HG03175 (cell line): ENCODE measurements around the gene MACROD2.
"Not testable (repeated sequence)": the region's sequence is repeated elsewhere in the genome, so short reads cannot be mapped to it uniquely, and the experiment has no call there.

Experiments used
- ATAC-seq: cut with Tn5 transposase; IDR thresholded peaks from one replicate; pipeline ENCODE4 v1.9.1; 2021; ENCODE audit warnings: mild to moderate bottlenecking, moderate library complexity; ENCODE audit not compliant: unreplicated experiment

MACROD2 gene

GRCh38 chr20:15012566-15012965, 1017.2 kb downstream of the MACROD2 start:
- no peak for ATAC-seq

DNA sequence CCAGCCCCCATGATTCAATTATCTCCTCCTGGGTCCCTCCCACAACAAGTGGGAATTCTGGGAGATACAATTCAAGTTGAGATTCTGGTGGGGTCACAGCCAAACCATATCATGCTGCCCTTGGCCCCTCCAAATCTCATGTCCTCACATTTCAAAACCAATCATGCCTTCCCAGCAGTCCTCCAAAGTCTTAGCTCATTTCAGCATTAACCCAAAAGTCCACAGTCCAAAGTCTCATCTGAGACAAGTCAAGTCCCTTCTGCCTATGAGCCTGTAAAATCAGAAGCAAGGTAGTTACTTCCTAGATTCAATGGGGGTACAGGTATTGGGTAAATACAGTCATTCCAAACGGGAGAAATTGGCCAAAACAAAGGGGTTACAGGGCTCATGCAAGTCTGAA, 1021.6 kb downstream of the MACROD2 start:
- not testable (repeated sequence) for ATAC-seq

GRCh38 chr20:15018966-15019365, 1023.6 kb downstream of the MACROD2 start:
- ATAC-seq, result no peak

GRCh38 chr20:15020845-15021244, 1025.5 kb downstream of the MACROD2 start:
- ATAC-seq, result no peak

DNA sequence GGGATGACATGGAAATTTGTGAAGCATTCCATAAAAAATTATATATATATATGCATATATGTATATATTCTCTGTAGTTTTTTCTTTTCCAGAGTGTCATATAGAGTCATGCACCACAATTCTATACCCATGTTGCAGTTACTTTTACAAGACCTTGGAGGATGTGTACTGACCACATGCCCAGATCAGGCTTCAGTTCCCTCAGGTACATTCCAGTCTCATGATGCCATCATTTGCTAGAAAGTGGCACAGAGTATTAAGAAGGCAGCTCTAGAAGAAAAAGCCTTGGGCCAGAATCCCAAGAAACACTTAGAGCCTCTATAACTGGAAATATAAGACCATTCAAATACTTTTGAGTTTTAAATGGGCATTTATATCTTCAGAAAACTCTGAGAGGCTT, 1027.6 kb downstream of the MACROD2 start:
- no peak for ATAC-seq

- ATAC-seq, result no peak
These were observed 1031.4 kb downstream of the MACROD2 start for GRCh38 chr20:15026759-15027158.

GRCh38 chr20:15030826-15031225, 1035.5 kb downstream of the MACROD2 start:
- ATAC-seq, result no peak

GRCh38 chr20:15031546-15032351, 1036.4 kb downstream of the MACROD2 start:
- ATAC-seq, result no peak

DNA sequence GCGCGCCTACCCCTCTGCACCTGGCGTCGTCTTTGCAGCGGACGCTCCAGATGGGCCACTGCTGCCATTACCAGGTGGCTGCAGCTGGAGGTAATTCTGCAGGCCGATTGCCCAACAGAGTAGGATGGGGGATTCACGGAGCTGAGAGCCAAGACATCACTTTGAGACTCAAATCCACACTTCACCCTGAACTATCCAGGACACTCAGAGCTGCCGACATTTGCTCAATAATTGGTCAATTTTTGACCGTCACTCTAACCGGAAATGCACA, 1037.0 kb downstream of the MACROD2 start:
- no peak for ATAC-seq

DNA sequence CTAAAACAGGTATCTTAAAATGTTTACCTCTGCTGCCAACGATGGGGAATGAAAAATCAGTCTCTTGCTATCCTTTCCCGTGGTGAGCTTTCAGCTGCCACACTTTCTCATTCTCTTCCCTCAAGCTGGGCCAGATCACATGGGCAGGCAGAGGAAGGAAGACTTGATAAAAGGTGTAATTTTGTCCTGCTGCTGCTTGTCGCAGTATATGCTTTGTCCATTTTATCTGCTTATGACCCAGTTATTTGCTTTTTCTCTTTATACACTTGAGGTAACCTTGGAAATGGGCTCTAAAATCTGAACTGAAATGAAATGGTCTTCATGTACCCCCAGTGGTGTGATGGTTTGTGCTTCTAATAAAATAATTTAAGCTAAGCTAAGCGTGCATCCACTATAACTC, 1038.0 kb downstream of the MACROD2 start:
- no peak for ATAC-seq

GRCh38 chr20:15033891-15034290, 1038.6 kb downstream of the MACROD2 start:
- ATAC-seq, result no peak

DNA sequence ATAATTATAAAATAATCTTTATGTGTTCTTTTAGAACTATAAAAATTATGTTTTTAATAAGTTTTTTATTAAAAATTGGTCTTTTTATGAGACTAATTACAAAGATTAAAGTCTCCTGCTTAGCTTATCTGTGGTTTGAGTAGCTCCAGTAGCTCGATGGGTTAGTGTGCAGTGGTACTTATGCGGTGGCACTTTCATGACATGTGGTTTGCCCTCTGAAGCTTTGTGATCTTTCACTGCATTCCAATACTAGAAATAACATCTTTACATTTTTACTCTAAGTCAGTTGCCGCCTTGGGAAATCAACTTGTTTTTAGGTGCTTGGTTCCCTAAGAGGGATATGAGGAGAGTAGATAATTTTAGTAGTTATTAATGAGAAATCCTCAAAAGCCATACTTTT, 1041.6 kb downstream of the MACROD2 start:
- no peak for ATAC-seq

GRCh38 chr20:15039088-15039752, 1043.9 kb downstream of the MACROD2 start:
- no peak for ATAC-seq

DNA sequence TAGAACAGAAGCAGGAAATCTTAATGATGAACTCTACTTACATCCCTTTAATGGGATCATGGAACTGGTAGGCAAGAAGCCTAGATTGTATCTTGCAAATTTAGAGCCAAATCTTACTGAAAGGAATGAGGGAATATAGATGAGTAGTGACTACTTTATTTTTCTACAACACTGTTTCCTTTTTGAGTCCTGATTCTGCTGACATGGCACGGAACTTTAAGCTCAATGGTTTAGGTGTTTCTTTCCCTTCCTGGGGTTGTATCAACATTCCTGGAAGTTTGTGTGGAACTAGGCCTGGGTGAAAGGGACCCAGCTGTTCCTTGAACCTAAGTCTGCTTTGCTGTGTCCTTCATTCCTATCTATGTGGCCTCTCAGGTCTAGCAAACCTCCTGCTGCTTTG, 1047.4 kb downstream of the MACROD2 start:
- no peak for ATAC-seq

DNA sequence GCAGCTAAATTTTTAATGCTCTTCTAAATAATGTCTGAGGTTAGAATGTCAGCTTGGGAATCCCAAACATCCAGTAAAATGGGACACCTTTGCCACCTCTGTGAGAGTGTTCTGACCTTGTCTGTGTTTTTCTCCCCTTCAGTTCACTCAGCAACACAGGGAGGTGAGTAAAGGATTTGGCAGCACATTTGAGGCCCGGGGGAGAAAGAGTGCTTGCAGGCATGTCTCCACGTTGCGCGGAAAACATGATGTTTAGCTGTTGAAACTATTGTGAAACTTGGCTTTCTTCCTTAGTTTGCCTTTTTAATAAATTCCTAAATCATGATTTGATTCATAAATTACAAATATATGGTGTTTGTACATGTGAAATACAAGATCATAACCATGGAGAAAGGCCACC, 1049.9 kb downstream of the MACROD2 start:
- no peak for ATAC-seq

DNA sequence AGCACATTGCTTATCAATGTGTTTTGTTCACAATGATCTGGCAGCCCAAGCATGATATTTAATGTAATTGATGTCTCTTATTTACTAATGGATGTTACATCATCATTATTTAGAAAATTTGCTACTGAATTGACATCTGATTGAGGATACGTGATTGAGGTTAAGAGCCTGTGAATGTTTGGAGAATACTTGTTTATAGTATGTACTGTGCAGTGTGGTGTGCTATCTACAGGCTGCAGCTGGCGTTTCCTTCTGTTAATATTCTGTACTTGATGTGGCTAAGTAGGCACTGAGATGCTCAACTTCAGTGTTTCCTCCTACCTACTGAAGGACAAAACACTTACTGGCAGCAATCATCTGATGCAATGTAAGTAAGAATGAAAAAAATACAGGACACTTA, 1051.7 kb downstream of the MACROD2 start:
- ATAC-seq, result no peak

GRCh38 chr20:15047601-15048000, 1052.3 kb downstream of the MACROD2 start:
- no peak for ATAC-seq

DNA sequence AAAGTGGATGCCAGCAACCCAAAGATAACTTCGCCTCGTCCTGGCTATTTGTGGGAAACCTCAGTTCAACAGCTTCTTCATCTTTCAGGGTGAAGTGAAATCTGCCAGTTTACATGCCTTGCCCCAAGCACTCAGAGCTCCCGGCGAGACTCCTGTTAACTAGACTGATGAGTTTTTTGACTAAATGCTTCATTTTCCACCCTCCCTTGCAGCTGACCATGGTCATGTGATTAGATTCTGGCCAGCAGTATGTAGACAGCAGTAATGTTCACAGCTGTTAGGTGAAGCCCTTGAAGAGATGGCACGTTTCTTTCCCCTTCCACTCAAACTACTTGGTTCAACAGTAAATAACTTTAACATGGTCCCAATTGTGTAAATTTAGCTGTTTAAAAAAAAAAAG, 1060.9 kb downstream of the MACROD2 start:
- ATAC-seq, result no peak

DNA sequence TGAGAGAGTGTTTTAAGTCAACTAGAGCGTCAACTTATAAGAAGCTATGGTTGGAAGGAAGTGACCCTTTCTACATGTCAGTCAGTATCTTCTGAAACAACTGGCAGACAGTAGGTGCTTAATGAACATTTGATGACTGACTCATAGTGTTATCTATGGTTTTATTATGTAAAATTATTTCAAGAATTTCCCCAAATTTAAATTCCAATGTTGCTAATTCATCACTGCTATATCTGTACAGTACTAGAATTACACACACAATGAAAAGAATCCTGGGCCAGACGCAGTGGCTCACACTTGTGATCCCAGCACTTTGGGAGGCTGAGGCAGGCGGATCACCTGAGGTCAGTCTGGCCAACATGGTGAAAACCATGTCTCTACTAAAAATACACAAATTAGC, 1063.5 kb downstream of the MACROD2 start:
- ATAC-seq, result no peak

DNA sequence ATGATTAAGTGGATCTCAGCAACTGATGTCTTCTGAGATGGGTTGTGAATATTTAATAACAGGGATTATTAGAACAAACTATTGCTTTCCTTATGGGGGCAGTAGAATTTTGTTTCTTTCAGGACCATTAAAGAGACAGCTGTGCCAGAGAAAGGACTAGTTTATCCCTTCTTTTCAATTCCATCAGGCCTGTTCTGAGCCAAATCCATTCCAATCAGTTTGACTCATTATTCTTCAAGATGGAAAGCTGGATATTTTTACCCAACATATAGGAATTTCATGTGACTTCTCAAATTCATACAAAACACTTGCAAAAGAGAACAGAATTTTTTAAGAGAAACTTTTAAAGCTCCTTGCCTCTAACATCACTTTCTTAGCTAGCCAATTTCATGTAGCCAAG, 1064.1 kb downstream of the MACROD2 start:
- ATAC-seq, result no peak

- ATAC-seq, result no peak
These were observed 1065.1 kb downstream of the MACROD2 start for GRCh38 chr20:15060265-15061060.

DNA sequence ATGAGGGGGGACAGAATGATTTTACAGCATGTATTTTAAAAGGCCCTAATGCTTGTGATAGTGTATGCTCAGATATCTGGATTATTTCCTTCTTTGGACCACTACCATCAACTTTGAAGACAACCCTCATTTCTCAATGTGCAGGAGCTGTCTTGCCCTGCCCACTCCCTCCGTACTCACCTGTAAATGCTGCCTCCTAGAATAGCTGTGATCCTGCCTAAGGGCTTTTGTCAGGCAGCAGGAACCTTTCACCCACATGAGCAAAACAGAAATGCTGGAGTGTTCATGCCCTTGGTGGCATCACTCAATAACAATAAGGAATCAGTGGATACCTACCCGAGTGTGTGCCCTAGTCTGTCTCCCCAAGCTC, 1065.7 kb downstream of the MACROD2 start:
- no peak for ATAC-seq
